ENCODE measurements around the gene VEPH1. TPM values are rescaled to one million over a fixed set of nuclear protein-coding genes. Genes with fewer than 3 reads are reported as not detected.

VEPH1 gene
- total RNA-seq, 6 experiments from 2014 or later = 0.51 to 1.4 (median 0.93) TPM

GRCh38 chr3:157469561-157470294 lies 33.5 kb downstream of the VEPH1 start:
- Histone ChIP-seq H3K27ac (no peak overlapping the region), H3K4me1 (no peaks in the 10 kb centered on the region), H3K9me3 (no peaks in the 10 kb centered on the region), H3K27me3 (no peaks in the 10 kb centered on the region), H3K4me3 (no peak overlapping the region), H3K36me3 (no peaks in the 10 kb centered on the region)
- DNase-seq (no peak), ATAC-seq (no peak)
- 63% methylated on average over 7 of the region's 7 CpGs for WGBS (ENCODE audit: insufficient coverage, low coverage, low lambda C conversion rate, missing lambda C conversion rate)
- TF ChIP-seq, protein P1, sequence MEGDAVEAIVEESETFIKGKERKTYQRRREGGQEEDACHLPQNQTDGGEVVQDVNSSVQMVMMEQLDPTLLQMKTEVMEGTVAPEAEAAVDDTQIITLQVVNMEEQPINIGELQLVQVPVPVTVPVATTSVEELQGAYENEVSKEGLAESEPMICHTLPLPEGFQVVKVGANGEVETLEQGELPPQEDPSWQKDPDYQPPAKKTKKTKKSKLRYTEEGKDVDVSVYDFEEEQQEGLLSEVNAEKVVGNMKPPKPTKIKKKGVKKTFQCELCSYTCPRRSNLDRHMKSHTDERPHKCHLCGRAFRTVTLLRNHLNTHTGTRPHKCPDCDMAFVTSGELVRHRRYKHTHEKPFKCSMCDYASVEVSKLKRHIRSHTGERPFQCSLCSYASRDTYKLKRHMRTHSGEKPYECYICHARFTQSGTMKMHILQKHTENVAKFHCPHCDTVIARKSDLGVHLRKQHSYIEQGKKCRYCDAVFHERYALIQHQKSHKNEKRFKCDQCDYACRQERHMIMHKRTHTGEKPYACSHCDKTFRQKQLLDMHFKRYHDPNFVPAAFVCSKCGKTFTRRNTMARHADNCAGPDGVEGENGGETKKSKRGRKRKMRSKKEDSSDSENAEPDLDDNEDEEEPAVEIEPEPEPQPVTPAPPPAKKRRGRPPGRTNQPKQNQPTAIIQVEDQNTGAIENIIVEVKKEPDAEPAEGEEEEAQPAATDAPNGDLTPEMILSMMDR (IDR thresholded peaks at IDR 0.05) = no peak
- TF ChIP-seq POLR2A (IDR thresholded peaks at IDR 0.05) = no peak
- intact Hi-C loops (cut with DNase I) = no loop called here

DNA sequence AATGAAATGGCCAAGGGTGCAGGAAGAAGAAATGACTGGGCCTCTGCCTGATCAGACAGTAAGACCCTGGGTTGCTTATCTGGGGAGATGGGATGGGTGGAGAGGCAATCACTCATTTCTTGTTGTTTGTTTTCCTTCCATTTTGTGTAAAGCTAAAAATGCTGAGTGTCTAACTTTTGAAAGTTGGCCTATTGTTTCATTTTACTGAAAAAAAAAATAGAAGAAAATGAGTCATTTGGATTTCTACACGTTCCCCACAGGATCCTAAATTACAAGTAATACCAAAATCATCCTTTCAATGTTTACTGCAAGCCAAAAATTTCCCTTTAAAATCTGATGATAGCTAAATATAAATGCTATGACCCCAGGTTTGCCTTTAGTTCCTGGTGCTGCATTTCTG lies 36.0 kb downstream of the VEPH1 start:
- Histone ChIP-seq H3K27me3 (no peaks in the 10 kb centered on the region), H3K27ac (no peak overlapping the region), H3K4me3 (no peak overlapping the region), H3K9me3 (no peaks in the 10 kb centered on the region), H3K4me1 (no peaks in the 10 kb centered on the region), H3K36me3 (no peaks in the 10 kb centered on the region)
- DNase-seq (no peak), ATAC-seq (no peak)
- WGBS (ENCODE audit: insufficient coverage, low coverage, low lambda C conversion rate, missing lambda C conversion rate) = 9% methylated on average over 1 of the region's 1 CpG
- intact Hi-C loops (cut with DNase I) = no loop called here
- TF ChIP-seq POLR2A (IDR thresholded peaks at IDR 0.05) = no peak
- TF ChIP-seq, protein P1 (IDR thresholded peaks at IDR 0.05) = no peak

GRCh38 chr3:157465741-157466140 lies 37.5 kb downstream of the VEPH1 start:
- no peak overlapping the region for H3K4me3 ChIP-seq
- H3K27ac ChIP-seq = no peak overlapping the region
- H3K9me3 ChIP-seq = no peaks in the 10 kb centered on the region
- no peaks in the 10 kb centered on the region for H3K27me3 ChIP-seq
- DNase-seq (no peak), ATAC-seq (no peak)
- H3K36me3 ChIP-seq = no peaks in the 10 kb centered on the region
- WGBS (ENCODE audit: insufficient coverage, low coverage, low lambda C conversion rate, missing lambda C conversion rate) = 42% methylated on average over 1 of the region's 1 CpG
- intact Hi-C loops (cut with DNase I) = no loop called here
- no peaks in the 10 kb centered on the region for H3K4me1 ChIP-seq
- TF ChIP-seq, protein P1 (IDR thresholded peaks at IDR 0.05) = no peak
- no peak for TF ChIP-seq POLR2A (IDR thresholded peaks at IDR 0.05)

GRCh38 chr3:157464321-157464720 lies 38.9 kb downstream of the VEPH1 start:
- Histone ChIP-seq H3K27ac (no peak overlapping the region), H3K27me3 (no peaks in the 10 kb centered on the region), H3K36me3 (no peaks in the 10 kb centered on the region), H3K4me3 (no peak overlapping the region), H3K4me1 (no peaks in the 10 kb centered on the region), H3K9me3 (no peaks in the 10 kb centered on the region)
- intact Hi-C loops (cut with DNase I) = no loop called here
- 63% methylated on average over 3 of the region's 3 CpGs for WGBS (ENCODE audit: insufficient coverage, low coverage, low lambda C conversion rate, missing lambda C conversion rate)
- no peak for ATAC-seq
- DNase-seq = no peak
- TF ChIP-seq, protein P1 (IDR thresholded peaks at IDR 0.05) = no peak
- no peak for TF ChIP-seq POLR2A (IDR thresholded peaks at IDR 0.05)
